Fibroblast of lung (primary cell): ENCODE data around the gene NR6A1.

Experiments
- CTCF ChIP-seq, 2 donors: IDR thresholded peaks in 1 of 2; conservative IDR thresholded peaks in 1 of 2; 1 replicate in 1 of 2; 2 replicates in 1 of 2; pipeline ENCODE4 v1.5.1; 2011 to 2012; ENCODE audit warnings: low read length in 2 of 2, control low read depth in 1 of 2, inconsistent platforms in 1 of 2, low read depth in 1 of 2, mild to moderate bottlenecking in 1 of 2
- EZH2 ChIP-seq: IDR thresholded peaks from 2 replicates; pipeline ENCODE4 v1.5.1; 2012; ENCODE audit warnings: low read length, control low read depth, mild to moderate bottlenecking; ENCODE audit errors: missing control alignments

- TF ChIP-seq CTCF (conservative IDR thresholded peaks at IDR 0.05 in 1 of 2, IDR thresholded peaks at IDR 0.05 in 1 of 2; ENCODE audit: low read depth in 1 of 2, low read length in 2 of 2) = no peak
- no peak for TF ChIP-seq EZH2
Observed at GRCh38 chr9:124770359-124771020, 621 bp downstream of the NR6A1 start.
